ENCODE data around the gene EREG. TPM values are rescaled to one million over a fixed set of nuclear protein-coding genes. Genes with fewer than 3 reads are reported as not detected.

Gene EREG
- total RNA-seq, 2 experiments from 2014 or later = 0.58 to 0.59 TPM

DNA sequence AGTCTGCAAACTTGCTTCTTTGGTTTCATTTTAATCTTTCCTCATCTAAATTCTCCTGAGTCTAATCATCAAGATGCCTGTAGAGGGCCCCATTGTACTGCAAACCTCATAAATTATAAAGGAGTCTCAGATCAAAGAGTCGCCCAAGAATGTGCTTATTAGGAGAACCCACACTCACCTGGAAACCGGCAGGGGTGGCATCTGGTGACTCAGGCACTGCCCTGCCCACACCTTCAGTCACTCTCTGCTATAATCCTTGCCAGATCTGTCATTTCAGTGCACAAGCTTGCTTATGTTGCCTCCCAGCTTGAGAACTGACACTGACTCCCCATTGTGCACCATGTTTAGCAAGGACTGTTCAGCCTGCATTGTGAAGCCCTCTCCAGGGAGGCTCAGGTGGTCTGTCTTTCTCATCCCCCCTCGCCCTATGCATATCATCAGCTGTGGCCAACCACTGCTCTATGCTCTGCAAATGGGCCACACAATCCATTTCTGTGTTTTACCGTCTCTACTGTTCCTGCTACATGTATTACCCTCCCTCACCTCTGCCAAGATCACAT, 44.3 kb upstream of the EREG start:
- Mint-ChIP-seq H3K27me3 (peaks cover 34% of the 10 kb centered on the region), H3K27ac (no peak overlapping the region), H3K4me1 (ENCODE audit: low read depth) (no peaks in the 10 kb centered on the region), H3K4me3 (no peak overlapping the region), H3K9me3 (no peaks in the 10 kb centered on the region), H3K36me3 (ENCODE audit: low read depth) (no peaks in the 10 kb centered on the region)
- Histone ChIP-seq H3K27ac (ENCODE audit: low read depth in 1 of 2, low read length in 2 of 2) (no peak overlapping the region), H3K36me3 (ENCODE audit: insufficient read depth, low read length) (no peaks in the 10 kb centered on the region), H3K4me1 (ENCODE audit: insufficient read depth, low read length) (peaks cover 5% of the 10 kb centered on the region), H3K9me3 (ENCODE audit: control insufficient read depth in 1 of 2, insufficient read depth in 1 of 2, low read length in 2 of 2) (no peaks in the 10 kb centered on the region), H3K4me3 (ENCODE audit: low read length) (no peak overlapping the region), H3K27me3 (ENCODE audit: control insufficient read depth in 1 of 2, insufficient read depth in 2 of 2, low read length in 2 of 2) (peaks cover 0 to 15% of the 10 kb centered on the region in 2 experiments)
- ChIA-PET POLR2A (no interaction called here), CTCF (interaction anchor here (1.2 kb wide), 1 partner anchor 8 kb away, joined by 3 read pairs; no protein-coding TSS in a partner anchor)
- peak in 6 of 14 experiments; percentile 1 to 59 (median 26) for DNase-seq
- no peak for TF ChIP-seq CTCF (IDR thresholded peaks at IDR 0.05)
- ATAC-seq (ENCODE audit: poor library complexity) = peak; percentile 79
- intact Hi-C loops (cut with DNase I, micrococcal nuclease) = loop anchor here (5.0 kb wide), 1 partner anchor 352 kb away; no protein-coding TSS in a partner anchor

- H3K4me1 Mint-ChIP-seq (ENCODE audit: low read depth) = no peaks in the 10 kb centered on the region
- no peak overlapping the region for H3K27ac ChIP-seq (ENCODE audit: low read depth in 1 of 2, low read length in 2 of 2)
- no peak overlapping the region for H3K4me3 Mint-ChIP-seq
- no peaks in the 10 kb centered on the region for H3K36me3 Mint-ChIP-seq (ENCODE audit: low read depth)
- H3K4me1 ChIP-seq (ENCODE audit: insufficient read depth, low read length) = peaks cover 5% of the 10 kb centered on the region
- POLR2A ChIA-PET = no interaction called here
- peaks cover 34% of the 10 kb centered on the region for H3K27me3 Mint-ChIP-seq
- no peak overlapping the region for H3K4me3 ChIP-seq (ENCODE audit: low read length)
- no peaks in the 10 kb centered on the region for H3K9me3 Mint-ChIP-seq
- intact Hi-C loops (cut with DNase I, micrococcal nuclease) = loop anchor here (5.0 kb wide), 1 partner anchor 350 kb away; no protein-coding TSS in a partner anchor
- ATAC-seq (ENCODE audit: poor library complexity) = no peak
- CTCF ChIA-PET = no interaction called here
- no peak for TF ChIP-seq CTCF (IDR thresholded peaks at IDR 0.05)
- DNase-seq = no peak
- H3K27me3 ChIP-seq (ENCODE audit: control insufficient read depth in 1 of 2, insufficient read depth in 2 of 2, low read length in 2 of 2) = peaks cover 0 to 15% of the 10 kb centered on the region in 2 experiments
- no peak overlapping the region for H3K27ac Mint-ChIP-seq
- H3K36me3 ChIP-seq (ENCODE audit: insufficient read depth, low read length) = no peaks in the 10 kb centered on the region
- no peaks in the 10 kb centered on the region for H3K9me3 ChIP-seq (ENCODE audit: control insufficient read depth in 1 of 2, insufficient read depth in 1 of 2, low read length in 2 of 2)
These were observed 42.6 kb upstream of the EREG start for GRCh38 chr4:74322301-74322700.

- H3K4me3 Mint-ChIP-seq = no peak overlapping the region
- Histone ChIP-seq H3K4me3 (ENCODE audit: low read length) (no peak overlapping the region), H3K27ac (ENCODE audit: low read depth in 1 of 2, low read length in 2 of 2) (no peak overlapping the region), H3K36me3 (ENCODE audit: insufficient read depth, low read length) (no peaks in the 10 kb centered on the region), H3K27me3 (ENCODE audit: control insufficient read depth in 1 of 2, insufficient read depth in 2 of 2, low read length in 2 of 2) (peaks cover 0 to 15% of the 10 kb centered on the region in 2 experiments), H3K4me1 (ENCODE audit: insufficient read depth, low read length) (peaks cover 5% of the 10 kb centered on the region), H3K9me3 (ENCODE audit: control insufficient read depth in 1 of 2, insufficient read depth in 1 of 2, low read length in 2 of 2) (no peaks in the 10 kb centered on the region)
- no peak for DNase-seq
- H3K9me3 Mint-ChIP-seq = no peaks in the 10 kb centered on the region
- H3K4me1 Mint-ChIP-seq (ENCODE audit: low read depth) = no peaks in the 10 kb centered on the region
- ChIA-PET POLR2A (no interaction called here), CTCF (no interaction called here)
- intact Hi-C loops (cut with DNase I, micrococcal nuclease) = loop anchor here (5.0 kb wide), 1 partner anchor 349 kb away; no protein-coding TSS in a partner anchor
- H3K36me3 Mint-ChIP-seq (ENCODE audit: low read depth) = no peaks in the 10 kb centered on the region
- no peak for ATAC-seq (ENCODE audit: poor library complexity)
- TF ChIP-seq CTCF (IDR thresholded peaks at IDR 0.05) = no peak
- H3K27ac Mint-ChIP-seq = no peak overlapping the region
- peaks cover 38% of the 10 kb centered on the region for H3K27me3 Mint-ChIP-seq
These were observed 41.3 kb upstream of the EREG start for GRCh38 chr4:74323663-74324062.

Measured in CD4-positive, alpha-beta T cell (primary cell).